Activated CD8-positive, alpha-beta memory T cell treated with anti-CD3 and anti-CD28 coated beads for 4 hours (primary cell): ENCODE results near the gene ABR.
A peak's percentile ranks its signal among the peaks of the same experiment; 100 is the strongest.
"Not testable (repeated sequence)": the region's sequence is repeated elsewhere in the genome, so short reads cannot be mapped to it uniquely, and the experiment has no call there.

Experiments used
- DNase-seq, 2 donors: peaks; one replicate each; pipeline ENCODE4 v3.0.0-alpha.2; 2020; ENCODE audit warnings: low read depth in 2 of 2

Gene ABR

GRCh38 chr17:1147664-1148063, 32.1 kb downstream of the ABR start:
- no peak for DNase-seq

- DNase-seq = no peak
Measured at GRCh38 chr17:1146561-1147265, 33.1 kb downstream of the ABR start.

- no peak for DNase-seq
Measured at GRCh38 chr17:1145311-1145986, 34.3 kb downstream of the ABR start.

GRCh38 chr17:1144162-1144561, 35.6 kb downstream of the ABR start:
- no peak for DNase-seq

- DNase-seq = no peak
Measured at GRCh38 chr17:1143573-1143972, 36.2 kb downstream of the ABR start.

- DNase-seq = no peak
Measured at GRCh38 chr17:1142561-1142971, 37.2 kb downstream of the ABR start.

- no peak for DNase-seq
Measured at GRCh38 chr17:1137465-1137894, 42.3 kb downstream of the ABR start.

GRCh38 chr17:1136748-1137147, 43.0 kb downstream of the ABR start:
- no peak for DNase-seq

- no peak for DNase-seq
Measured at GRCh38 chr17:1134634-1135324, 45.0 kb downstream of the ABR start.

- DNase-seq = no peak
Measured at GRCh38 chr17:1130191-1130590, 49.6 kb downstream of the ABR start.

- not testable (repeated sequence) for DNase-seq
Measured at GRCh38 chr17:1128463-1128862, 51.3 kb downstream of the ABR start.

- DNase-seq = no peak
Measured at GRCh38 chr17:1126801-1127550, 52.8 kb downstream of the ABR start.

GRCh38 chr17:1126250-1126797, 53.5 kb downstream of the ABR start:
- no peak for DNase-seq

- no peak for DNase-seq
Measured at GRCh38 chr17:1125788-1126145, 54.0 kb downstream of the ABR start.

GRCh38 chr17:1124896-1125787, 54.6 kb downstream of the ABR start:
- DNase-seq = no peak

- DNase-seq = no peak
Measured at GRCh38 chr17:1123921-1124715, 55.7 kb downstream of the ABR start.

GRCh38 chr17:1123393-1123831, 56.4 kb downstream of the ABR start:
- DNase-seq = no peak

- peak; percentile 52 to 73 for DNase-seq
Measured at GRCh38 chr17:1122533-1123392, 57.0 kb downstream of the ABR start.

GRCh38 chr17:1121442-1121817, 58.4 kb downstream of the ABR start:
- not testable (repeated sequence) for DNase-seq
